Transverse colon (tissue), 4 donors: ENCODE data around the gene ATF5.

Source experiments
- EP300 ChIP-seq: sonication (generic); formaldehyde crosslinking; IDR thresholded peaks from one replicate; pipeline ENCODE4 v1.6.1; 2017; ENCODE audit warnings: antibody characterized with exemption, low read depth
- POLR2A ChIP-seq: fragments of 450-650 bp; IDR thresholded peaks from one replicate; pipeline ENCODE4 v1.6.1; 2016; ENCODE audit warnings: antibody characterized with exemption, mild to moderate bottlenecking, moderate library complexity
- POLR2AphosphoS5 ChIP-seq, 3 donors: sonication (generic); formaldehyde crosslinking; IDR thresholded peaks; one replicate each; pipeline ENCODE4 v1.6.1; 2016; ENCODE audit warnings: antibody characterized with exemption in 3 of 3
- TF ChIP-seq, protein P1 (sequence below), 5 experiments: fragments of 200-600 bp in 3 of 5; fragments of 450-650 bp in 2 of 5; sonication (generic) in 3 of 5; IDR thresholded peaks; 1 replicate in 2 of 5; 2 replicates in 3 of 5; pipeline ENCODE4 v1.5.1; 2016 to 2017; ENCODE audit warnings: antibody characterized with exemption in 5 of 5, inconsistent platforms in 3 of 5, mild to moderate bottlenecking in 2 of 5, moderate library complexity in 1 of 5

DNA sequence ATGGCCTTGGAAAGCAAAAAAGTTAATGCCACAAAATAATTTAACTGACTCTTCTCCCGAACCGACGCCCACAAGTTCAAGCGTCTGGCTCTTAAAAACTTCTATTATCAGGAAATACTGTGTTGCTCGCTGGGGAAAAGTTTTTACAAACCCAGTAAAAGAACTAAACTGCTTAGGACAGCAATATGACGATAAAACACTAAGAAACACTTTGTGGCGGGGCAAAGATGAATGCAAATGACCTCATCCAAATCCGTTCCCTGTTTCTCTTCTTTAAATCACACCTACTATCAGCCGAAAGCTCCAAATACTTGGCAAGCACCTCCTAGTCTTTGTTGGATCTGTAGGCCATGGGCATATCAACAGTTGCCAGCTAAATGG is 27.1 kb downstream of the ATF5 start:
- TF ChIP-seq, protein P1, sequence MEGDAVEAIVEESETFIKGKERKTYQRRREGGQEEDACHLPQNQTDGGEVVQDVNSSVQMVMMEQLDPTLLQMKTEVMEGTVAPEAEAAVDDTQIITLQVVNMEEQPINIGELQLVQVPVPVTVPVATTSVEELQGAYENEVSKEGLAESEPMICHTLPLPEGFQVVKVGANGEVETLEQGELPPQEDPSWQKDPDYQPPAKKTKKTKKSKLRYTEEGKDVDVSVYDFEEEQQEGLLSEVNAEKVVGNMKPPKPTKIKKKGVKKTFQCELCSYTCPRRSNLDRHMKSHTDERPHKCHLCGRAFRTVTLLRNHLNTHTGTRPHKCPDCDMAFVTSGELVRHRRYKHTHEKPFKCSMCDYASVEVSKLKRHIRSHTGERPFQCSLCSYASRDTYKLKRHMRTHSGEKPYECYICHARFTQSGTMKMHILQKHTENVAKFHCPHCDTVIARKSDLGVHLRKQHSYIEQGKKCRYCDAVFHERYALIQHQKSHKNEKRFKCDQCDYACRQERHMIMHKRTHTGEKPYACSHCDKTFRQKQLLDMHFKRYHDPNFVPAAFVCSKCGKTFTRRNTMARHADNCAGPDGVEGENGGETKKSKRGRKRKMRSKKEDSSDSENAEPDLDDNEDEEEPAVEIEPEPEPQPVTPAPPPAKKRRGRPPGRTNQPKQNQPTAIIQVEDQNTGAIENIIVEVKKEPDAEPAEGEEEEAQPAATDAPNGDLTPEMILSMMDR (IDR thresholded peaks at IDR 0.05): no peak
- TF ChIP-seq EP300 (no peak), POLR2A (no peak), POLR2AphosphoS5 (IDR thresholded peaks at IDR 0.05) (no peak)
